Upper lobe of left lung (tissue), 4 donors: ENCODE data around the gene TBKBP1.

ENCODE experiments used
- CTCF ChIP-seq, 6 experiments: fragments of 450-650 bp in 4 of 6; fragments of 200-600 bp in 2 of 6; sonication (generic) in 2 of 6; IDR thresholded peaks; one replicate each; pipeline ENCODE4 v1.5.1; 2016 to 2019; ENCODE audit warnings: antibody characterized with exemption in 6 of 6
- POLR2A ChIP-seq, 4 donors: fragments of 450-650 bp; IDR thresholded peaks; one replicate each; pipeline ENCODE4 v1.5.1; 2016 to 2017; ENCODE audit warnings: antibody characterized with exemption in 4 of 4, mild to moderate bottlenecking in 2 of 4
- POLR2AphosphoS5 ChIP-seq, 2 donors: sonication (generic); formaldehyde crosslinking; IDR thresholded peaks; one replicate each; pipeline ENCODE4 v1.5.1; 2017; ENCODE audit warnings: antibody characterized with exemption in 2 of 2

GRCh38 chr17:47744168-47745036, 50.4 kb downstream of the TBKBP1 start:
- TF ChIP-seq POLR2A (IDR thresholded peaks at IDR 0.05) (no peak), POLR2AphosphoS5 (IDR thresholded peaks at IDR 0.05) (no peak), CTCF (IDR thresholded peaks at IDR 0.05) (no peak)
